ENCODE results near the gene NUTM2F. TPM values are rescaled to one million over a fixed set of nuclear protein-coding genes. Genes with fewer than 3 reads are reported as not detected.

Gene NUTM2F
- total RNA-seq, 1 donor from 2014 or later, result not detected

Other genes starting within 250 kb of the NUTM2F start
- gene PTPDC1, start 244.2 kb downstream of the NUTM2F start, total RNA-seq, result 12.8 and 15.7 TPM in 2 replicates
- gene ZNF169, start 69.3 kb downstream of the NUTM2F start, total RNA-seq, result 3.2 and 3.4 TPM in 2 replicates
- gene PCAT7, start 226.4 kb upstream of the NUTM2F start, total RNA-seq, result not detected in 2 replicates

All from myocyte (in vitro differentiated cells).